Fibroblast of mammary gland (primary cell): ENCODE results near the gene ATP5PB.

Experiments
- DNase-seq: peaks from one replicate; pipeline ENCODE4 v3.0.0-alpha.2; 2010; ENCODE audit warnings: low read depth
- H3K4me3 ChIP-seq: 2 replicates; pipeline ENCODE4 v1.5.1; 2011; ENCODE audit warnings: low read depth, mild to moderate bottlenecking, low read length, moderate library complexity; ENCODE audit not compliant: control insufficient read depth
- CTCF ChIP-seq: conservative IDR thresholded peaks from 2 replicates; pipeline ENCODE4 v1.5.1; 2011; ENCODE audit warnings: low read depth, low read length, inconsistent platforms; ENCODE audit not compliant: control insufficient read depth, insufficient read depth

Gene ATP5PB

GRCh38 chr1:111452581-111452980 is 3.3 kb downstream of the ATP5PB start:
- no peak for DNase-seq
- TF ChIP-seq CTCF = no peak

GRCh38 chr1:111453706-111454105 is 4.4 kb downstream of the ATP5PB start:
- no peak for TF ChIP-seq CTCF
- no peak for DNase-seq
- H3K4me3 ChIP-seq = no peak overlapping the region

More at GRCh38 chr1:111452581-111452980, 3.3 kb downstream of the ATP5PB start:
- no peak overlapping the region for H3K4me3 ChIP-seq

GRCh38 chr1:111454859-111455641 is 5.8 kb downstream of the ATP5PB start:
- no peak overlapping the region for H3K4me3 ChIP-seq
- no peak for TF ChIP-seq CTCF
- peak; percentile 36 for DNase-seq

- TF ChIP-seq CTCF = no peak
- H3K4me3 ChIP-seq = no peak overlapping the region
- no peak for DNase-seq
Observed at GRCh38 chr1:111455642-111456031, 6.4 kb downstream of the ATP5PB start.

- no peak for DNase-seq
- TF ChIP-seq CTCF = no peak
- no peak overlapping the region for H3K4me3 ChIP-seq
Observed at GRCh38 chr1:111461765-111462164, 12.5 kb downstream of the ATP5PB start.

- DNase-seq = no peak
- no peak overlapping the region for H3K4me3 ChIP-seq
- TF ChIP-seq CTCF = no peak
Observed at GRCh38 chr1:111462370-111463028, 13.2 kb downstream of the ATP5PB start.
